MM.1S (cell line): ENCODE measurements around the gene SMIM35.

Source experiments
- DNase-seq: peaks from one replicate; pipeline ENCODE4 v3.0.0-alpha.2; 2015
- H2AFZ ChIP-seq: fragments of 300-600 bp; sonication (generic); 2 replicates; pipeline ENCODE4 v1.6.0; 2016; ENCODE audit warnings: antibody characterized with exemption, low read length
- H3F3A ChIP-seq: fragments of 300-600 bp; sonication (generic); 2 replicates; pipeline ENCODE4 v1.6.1; 2016; ENCODE audit warnings: mild to moderate bottlenecking, antibody characterized with exemption, low read length, moderate library complexity, mixed read lengths; ENCODE audit not compliant: insufficient read depth
- H3K27ac ChIP-seq: fragments of 300-600 bp; sonication (generic); 2 replicates; pipeline ENCODE4 v1.5.1; 2016; ENCODE audit warnings: mild to moderate bottlenecking, low read length
- H3K27me3 ChIP-seq: fragments of 300-600 bp; sonication (generic); replicated peaks from 2 replicates; pipeline ENCODE4 v1.6.0; 2016; ENCODE audit warnings: low read length; ENCODE audit not compliant: insufficient read depth
- H3K36me3 ChIP-seq: fragments of 300-600 bp; sonication (generic); replicated peaks from 2 replicates; pipeline ENCODE4 v1.6.1; 2016; ENCODE audit warnings: mild to moderate bottlenecking, low read length, mixed read lengths; ENCODE audit not compliant: insufficient read depth
- H3K4me1 ChIP-seq: fragments of 300-600 bp; sonication (generic); 2 replicates; pipeline ENCODE4 v1.6.1; 2016; ENCODE audit warnings: low read length, mixed read lengths
- H3K4me2 ChIP-seq: fragments of 300-600 bp; sonication (generic); 2 replicates; pipeline ENCODE4 v1.6.0; 2016; ENCODE audit warnings: low read depth, low read length
- H3K4me3 ChIP-seq: fragments of 300-600 bp; sonication (generic); 2 replicates; pipeline ENCODE4 v1.5.1; 2016; ENCODE audit warnings: low read length, mixed read lengths
- H3K79me2 ChIP-seq: fragments of 300-600 bp; sonication (generic); 2 replicates; pipeline ENCODE4 v1.6.1; 2016; ENCODE audit warnings: mixed run types, low read length, mixed read lengths
- H3K9ac ChIP-seq: fragments of 300-600 bp; sonication (generic); 2 replicates; pipeline ENCODE4 v1.6.1; 2016; ENCODE audit warnings: low read length, mixed read lengths
- H3K9me2 ChIP-seq: fragments of 300-600 bp; sonication (generic); replicated peaks from 2 replicates; pipeline ENCODE4 v1.6.1; 2016; ENCODE audit warnings: mild to moderate bottlenecking, low read length, mixed read lengths; ENCODE audit not compliant: insufficient read depth
- H3K9me3 ChIP-seq: fragments of 300-600 bp; sonication (generic); replicated peaks from 2 replicates; pipeline ENCODE4 v1.6.1; 2016; ENCODE audit warnings: mild to moderate bottlenecking, low read length, mixed read lengths; ENCODE audit not compliant: insufficient read depth
- H4K20me1 ChIP-seq: fragments of 300-600 bp; sonication (generic); 2 replicates; pipeline ENCODE4 v1.6.1; 2016; ENCODE audit warnings: mild to moderate bottlenecking, low read length, moderate library complexity, mixed read lengths; ENCODE audit not compliant: insufficient read depth
- EZH2 ChIP-seq: fragments of 300-600 bp; sonication (generic); optimal IDR thresholded peaks from 2 replicates; pipeline ENCODE3; 2017; ENCODE audit warnings: low read depth, mild to moderate bottlenecking, antibody characterized with exemption, low read length, mixed read lengths
- EZH2phosphoT487 ChIP-seq: fragments of 300-600 bp; sonication (generic); IDR thresholded peaks from 2 replicates; pipeline ENCODE4 v1.6.1; 2018; ENCODE audit warnings: antibody characterized with exemption, low read length
- TF ChIP-seq, protein P1 (sequence below): fragments of 300-600 bp; sonication (generic); IDR thresholded peaks from 2 replicates; pipeline ENCODE4 v1.5.1; 2016; ENCODE audit warnings: antibody characterized with exemption, low read length, mixed read lengths

SMIM35 gene

DNA sequence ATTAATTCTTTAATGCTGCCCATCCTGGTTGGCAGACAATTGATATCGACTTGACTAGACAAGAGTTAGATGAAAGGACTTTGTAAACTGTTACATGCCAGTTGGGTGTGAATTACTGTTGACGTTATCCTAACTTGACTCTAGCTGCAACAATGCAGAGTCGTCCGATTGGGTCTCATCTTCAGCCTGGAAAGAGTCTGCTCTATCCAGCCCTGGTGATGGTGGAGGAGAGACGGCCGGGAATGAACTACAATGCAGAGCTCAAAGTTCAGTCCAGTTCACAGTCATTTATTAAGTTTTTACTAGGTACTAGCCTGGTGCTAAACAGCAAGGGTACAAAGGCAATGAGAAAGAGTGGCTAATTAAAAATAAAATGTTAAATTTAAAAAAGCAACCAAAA, 4.9 kb upstream of the SMIM35 start:
- Histone ChIP-seq H3K36me3 (no peaks in the 10 kb centered on the region), H3F3A (no peaks in the 10 kb centered on the region), H3K27me3 (no peaks in the 10 kb centered on the region), H3K4me1 (0 out of 2 replicates have a peak, but pooled peaks cover 5% of the 10 kb centered on the region), H3K9ac (no peak overlapping the region), H4K20me1 (no peaks in the 10 kb centered on the region), H3K79me2 (no peaks in the 10 kb centered on the region), H3K9me3 (no peaks in the 10 kb centered on the region), H3K4me2 (no peak overlapping the region), H3K27ac (no peak overlapping the region), H2AFZ (no peak overlapping the region), H3K4me3 (no peak overlapping the region), H3K9me2 (no peaks in the 10 kb centered on the region)
- DNase-seq: no peak
- no peak for TF ChIP-seq EZH2phosphoT487
- TF ChIP-seq, protein P1, sequence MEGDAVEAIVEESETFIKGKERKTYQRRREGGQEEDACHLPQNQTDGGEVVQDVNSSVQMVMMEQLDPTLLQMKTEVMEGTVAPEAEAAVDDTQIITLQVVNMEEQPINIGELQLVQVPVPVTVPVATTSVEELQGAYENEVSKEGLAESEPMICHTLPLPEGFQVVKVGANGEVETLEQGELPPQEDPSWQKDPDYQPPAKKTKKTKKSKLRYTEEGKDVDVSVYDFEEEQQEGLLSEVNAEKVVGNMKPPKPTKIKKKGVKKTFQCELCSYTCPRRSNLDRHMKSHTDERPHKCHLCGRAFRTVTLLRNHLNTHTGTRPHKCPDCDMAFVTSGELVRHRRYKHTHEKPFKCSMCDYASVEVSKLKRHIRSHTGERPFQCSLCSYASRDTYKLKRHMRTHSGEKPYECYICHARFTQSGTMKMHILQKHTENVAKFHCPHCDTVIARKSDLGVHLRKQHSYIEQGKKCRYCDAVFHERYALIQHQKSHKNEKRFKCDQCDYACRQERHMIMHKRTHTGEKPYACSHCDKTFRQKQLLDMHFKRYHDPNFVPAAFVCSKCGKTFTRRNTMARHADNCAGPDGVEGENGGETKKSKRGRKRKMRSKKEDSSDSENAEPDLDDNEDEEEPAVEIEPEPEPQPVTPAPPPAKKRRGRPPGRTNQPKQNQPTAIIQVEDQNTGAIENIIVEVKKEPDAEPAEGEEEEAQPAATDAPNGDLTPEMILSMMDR: no peak

DNA sequence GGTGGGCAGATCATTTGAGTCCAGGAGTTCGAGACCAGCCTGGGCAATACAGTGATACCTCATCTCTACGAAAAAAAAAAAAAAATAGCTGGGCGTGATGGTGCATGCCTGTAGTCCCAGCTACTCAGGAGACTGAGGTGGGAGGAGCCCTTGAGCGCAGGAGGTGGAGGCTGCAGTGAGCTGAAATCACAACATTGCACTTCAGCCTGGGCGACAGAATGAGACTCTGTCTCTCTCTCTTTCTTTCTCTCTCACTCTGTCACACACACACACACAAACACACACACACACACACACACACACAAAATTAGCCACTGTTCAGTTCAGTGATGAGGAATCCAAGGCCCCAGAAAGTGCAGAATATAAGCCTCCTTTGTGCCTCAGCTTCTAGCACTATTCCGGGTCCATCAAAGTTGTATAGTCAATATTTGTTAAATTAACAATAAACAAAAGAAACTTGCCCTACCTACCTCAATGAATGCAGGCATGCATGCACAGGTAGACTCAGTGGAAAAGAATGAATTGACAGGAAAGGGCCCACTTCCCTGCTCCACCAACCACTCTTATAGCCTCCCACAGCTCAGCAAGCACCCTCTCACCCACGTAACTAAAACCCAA, 3.9 kb upstream of the SMIM35 start:
- Histone ChIP-seq H3K9me3 (no peaks in the 10 kb centered on the region), H3K27me3 (no peaks in the 10 kb centered on the region), H3K9me2 (no peaks in the 10 kb centered on the region), H3K4me3 (no peak overlapping the region), H3K27ac (no peak overlapping the region), H3K36me3 (no peaks in the 10 kb centered on the region), H3K79me2 (no peaks in the 10 kb centered on the region), H3K9ac (no peak overlapping the region), H3F3A (no peaks in the 10 kb centered on the region), H2AFZ (no peak overlapping the region), H3K4me2 (no peak overlapping the region), H4K20me1 (no peaks in the 10 kb centered on the region), H3K4me1 (0 out of 2 replicates have a peak, but pooled peaks cover 10% of the 10 kb centered on the region)
- TF ChIP-seq, protein P1: no peak
- TF ChIP-seq EZH2: no peak
- no peak for TF ChIP-seq EZH2phosphoT487
- DNase-seq: no peak

DNA sequence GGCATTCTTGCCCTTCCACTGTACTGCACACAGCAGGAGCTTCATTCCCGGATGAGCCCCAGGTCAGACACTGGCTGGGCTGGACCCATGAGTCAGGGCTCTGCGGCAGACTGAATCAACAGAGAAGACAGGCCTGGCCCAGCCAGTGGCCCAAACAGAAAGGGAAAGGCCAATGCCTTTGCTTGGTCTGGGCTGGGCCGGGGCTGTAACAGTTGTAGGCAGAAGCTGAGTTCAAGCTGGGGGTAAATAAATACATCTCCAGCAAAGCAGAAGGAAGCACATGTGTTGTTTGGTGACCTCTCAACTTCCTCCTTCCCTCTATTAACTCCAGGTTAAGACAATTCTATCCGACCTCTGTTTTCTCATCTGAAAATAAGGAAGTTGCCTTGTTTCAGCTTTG, 1.8 kb upstream of the SMIM35 start:
- H2AFZ ChIP-seq: no peak overlapping the region
- no peaks in the 10 kb centered on the region for H3K9me2 ChIP-seq

More for the DNA sequence above, 1.8 kb upstream of the SMIM35 start:
- Histone ChIP-seq H3K36me3 (no peaks in the 10 kb centered on the region), H3K27ac (no peak overlapping the region), H3K79me2 (no peaks in the 10 kb centered on the region), H3K4me1 (peaks cover 22% of the 10 kb centered on the region), H4K20me1 (no peaks in the 10 kb centered on the region), H3K4me2 (no peak overlapping the region), H3K9me3 (no peaks in the 10 kb centered on the region), H3K27me3 (no peaks in the 10 kb centered on the region), H3F3A (peaks cover 7% of the 10 kb centered on the region; the same call in 1 of the 2 replicates), H3K9ac (no peak overlapping the region), H3K4me3 (no peak overlapping the region)
- no peak for DNase-seq
- TF ChIP-seq EZH2 (no peak), EZH2phosphoT487 (no peak)
- TF ChIP-seq, protein P1: no peak
